ENCODE results near the gene GPER1.
"Not testable (repeated sequence)": the region's sequence is repeated elsewhere in the genome, so short reads cannot be mapped to it uniquely, and the experiment has no call there.

The GPER1 gene

DNA sequence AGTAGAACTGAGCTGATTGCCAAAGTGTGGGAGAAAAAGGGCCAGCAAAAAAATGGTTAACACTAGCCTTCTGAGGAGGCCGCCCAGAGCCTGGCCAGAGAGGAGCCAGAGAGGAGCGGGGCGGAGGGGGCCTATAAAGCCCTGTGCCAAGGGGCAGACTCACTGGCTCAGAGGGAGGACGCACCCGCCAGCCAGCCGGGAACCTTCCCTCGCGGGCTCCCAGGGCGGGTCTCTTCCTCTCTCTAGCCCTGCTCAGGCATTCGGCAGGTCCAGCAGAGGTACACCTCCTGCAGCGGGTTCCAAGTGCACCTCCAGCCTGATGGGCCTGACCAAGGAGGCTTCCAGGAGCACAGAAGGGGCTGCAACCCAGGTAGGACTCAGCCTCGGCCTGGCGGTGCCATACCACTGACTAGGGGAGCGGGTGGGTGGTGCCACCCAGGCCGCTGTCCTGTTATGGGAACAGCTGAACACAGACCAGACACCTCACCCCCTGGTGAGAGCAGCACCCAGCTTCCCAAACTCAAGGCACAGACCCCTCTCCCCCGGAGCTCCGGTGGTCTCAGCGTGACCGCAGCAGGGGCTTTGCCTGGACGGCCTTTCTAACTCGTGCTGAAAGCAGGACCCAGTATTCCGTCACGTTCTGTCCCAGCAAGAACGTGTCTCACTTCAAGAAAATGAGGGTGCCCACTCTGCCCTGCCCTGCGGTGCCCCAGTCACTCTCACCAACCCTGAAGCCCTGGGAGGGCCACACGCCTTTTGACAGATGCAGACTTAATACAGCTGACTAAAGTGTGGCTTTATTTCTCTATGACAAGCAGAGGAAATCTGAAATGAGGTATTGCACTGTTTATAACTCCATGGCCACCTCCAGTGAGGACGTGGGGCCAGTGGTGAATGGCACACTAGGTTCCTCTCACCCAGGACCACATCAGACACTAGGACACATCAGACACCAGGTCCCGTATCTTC, at the start of gene GPER1:
Gene GPER1, plus strand, starts transcription at position 162 of the 969 bp plus-strand sequence. CDS start 3,616 bp downstream, outside the sequence.
- no peak for DNase-seq

GRCh38 chr7:1040233-1040632, 47.7 kb upstream of the GPER1 start:
- not testable (repeated sequence) for DNase-seq

DNA sequence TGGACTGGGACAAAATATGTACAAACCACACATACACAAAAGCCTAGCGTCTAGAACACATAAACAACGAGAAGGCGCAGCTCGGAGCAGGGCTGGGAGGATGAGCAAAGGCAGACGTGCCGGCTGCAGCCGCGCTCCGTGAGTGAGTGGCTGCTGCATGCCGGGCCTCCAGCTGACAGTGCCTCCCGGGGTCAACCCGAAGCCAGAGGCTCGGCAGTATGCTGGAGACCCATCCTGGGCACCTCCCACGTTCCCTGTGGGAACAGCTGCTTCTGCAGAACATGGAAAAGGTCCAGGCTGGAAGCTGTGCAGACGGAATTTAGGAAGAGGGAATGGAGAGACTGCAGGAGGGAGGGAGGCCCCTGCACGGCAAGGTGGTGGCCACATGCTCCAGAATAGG, 47.1 kb upstream of the GPER1 start:
- no peak for DNase-seq

DNA sequence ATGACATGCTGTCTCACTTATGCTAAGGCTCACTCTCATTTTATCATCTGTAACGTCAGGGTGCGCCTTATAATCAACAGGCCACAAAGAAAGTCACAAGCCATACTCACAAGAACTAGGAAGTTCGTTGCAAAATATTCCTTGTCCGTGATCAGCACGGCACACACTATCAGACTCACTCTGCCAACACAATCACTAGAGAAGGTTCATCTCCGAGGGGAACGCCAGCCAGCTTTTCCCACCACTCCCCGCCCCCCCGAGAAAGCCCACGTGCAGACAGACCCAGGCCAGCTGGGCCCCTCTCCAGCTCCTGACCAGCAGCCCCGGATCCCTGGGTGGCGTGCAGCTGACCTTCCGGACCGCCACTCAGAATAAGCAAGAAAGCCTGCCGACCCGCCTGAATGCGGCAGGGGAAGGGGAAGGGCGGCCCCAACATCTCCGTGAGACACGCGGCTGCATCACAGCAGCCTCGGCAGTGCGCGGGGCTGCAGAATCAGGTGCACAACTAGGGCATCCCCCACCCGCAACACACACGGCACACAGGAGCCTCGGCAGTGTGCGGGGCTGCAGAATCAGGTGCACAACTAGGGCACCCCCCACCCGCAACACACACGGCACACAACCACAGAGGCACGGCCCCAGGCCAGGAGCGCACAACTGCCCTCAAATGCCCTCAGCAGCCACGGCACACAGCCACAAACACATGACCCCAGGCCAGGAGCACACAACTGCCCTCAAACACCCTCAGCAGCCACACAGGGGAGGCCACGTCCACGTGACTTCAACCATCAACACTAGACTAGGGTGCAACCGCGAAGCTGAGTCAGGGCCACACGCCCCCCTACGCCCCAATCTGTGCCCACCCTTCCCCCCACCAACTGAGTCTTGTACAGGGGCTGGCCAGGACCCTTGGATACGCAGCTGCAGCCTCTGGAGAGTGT, 46.1 kb upstream of the GPER1 start:
- DNase-seq: peak; percentile 37

DNA sequence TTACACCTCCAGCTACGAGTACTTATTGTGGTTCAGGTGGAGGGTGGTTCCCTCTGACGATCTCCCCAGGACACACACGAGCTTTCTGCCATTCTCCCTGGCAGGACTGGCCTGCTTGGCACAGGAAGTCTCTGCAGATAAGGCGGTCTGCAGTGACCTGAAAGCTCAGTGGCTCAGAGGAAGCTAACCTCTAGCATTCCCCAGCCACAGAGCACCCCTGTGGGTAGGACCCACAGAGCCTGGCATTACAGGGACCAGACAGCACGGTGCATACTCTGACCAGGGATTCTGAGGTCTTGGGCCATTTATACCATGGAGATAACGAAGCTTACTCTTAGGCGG, 45.5 kb upstream of the GPER1 start:
- no peak for DNase-seq

- DNase-seq: no peak
Measured at GRCh38 chr7:1043552-1044188, 44.2 kb upstream of the GPER1 start.

DNA sequence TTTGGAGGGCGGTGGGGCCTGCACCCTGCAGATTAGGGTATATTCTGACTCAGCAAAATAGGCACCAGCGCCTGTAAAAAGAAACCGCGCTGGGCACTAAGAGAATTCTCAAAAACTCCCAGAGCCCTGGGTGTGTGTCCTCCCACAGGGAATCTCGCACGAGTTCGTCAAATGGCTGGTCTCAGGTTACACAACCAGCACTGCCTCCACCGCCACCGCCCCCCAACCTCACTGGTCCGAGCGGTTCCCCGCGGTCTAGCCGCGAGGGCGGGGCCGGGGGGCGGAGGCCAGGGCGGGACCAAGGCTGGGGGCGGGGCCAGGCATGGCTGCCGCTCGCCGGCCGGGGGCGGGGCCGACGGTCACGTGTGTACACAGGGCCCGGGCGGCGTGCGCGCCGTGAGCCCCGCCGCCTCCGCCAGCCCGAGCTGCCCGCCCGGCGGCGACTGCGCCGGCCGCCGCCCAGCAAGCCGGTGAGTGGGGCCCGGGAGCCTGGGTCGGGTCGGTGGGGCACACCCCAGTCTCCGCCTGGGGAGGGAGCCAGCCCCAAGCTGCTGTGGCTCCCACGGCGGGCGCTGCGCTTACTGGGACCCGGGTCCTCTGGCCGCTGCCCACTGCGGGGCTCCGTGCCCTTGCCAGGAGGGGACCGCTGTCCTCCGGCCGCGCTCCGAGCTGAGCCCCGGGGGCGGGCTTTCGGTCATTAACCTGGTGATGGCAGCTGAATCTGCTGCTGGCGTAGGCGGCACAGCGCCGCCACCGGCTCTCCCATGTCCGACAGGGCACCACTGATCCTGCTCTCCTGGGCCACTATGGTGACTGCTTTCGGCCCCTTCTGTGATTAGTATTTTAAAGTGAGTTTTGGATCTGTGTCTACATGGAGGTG, 43.5 kb upstream of the GPER1 start, which contains the start of gene GPR146:
Gene GPR146, plus strand, starts transcription at position 358 of the 880 bp plus-strand sequence. CDS start 12,970 bp downstream, outside the sequence.
- DNase-seq: peak; percentile 92

DNA sequence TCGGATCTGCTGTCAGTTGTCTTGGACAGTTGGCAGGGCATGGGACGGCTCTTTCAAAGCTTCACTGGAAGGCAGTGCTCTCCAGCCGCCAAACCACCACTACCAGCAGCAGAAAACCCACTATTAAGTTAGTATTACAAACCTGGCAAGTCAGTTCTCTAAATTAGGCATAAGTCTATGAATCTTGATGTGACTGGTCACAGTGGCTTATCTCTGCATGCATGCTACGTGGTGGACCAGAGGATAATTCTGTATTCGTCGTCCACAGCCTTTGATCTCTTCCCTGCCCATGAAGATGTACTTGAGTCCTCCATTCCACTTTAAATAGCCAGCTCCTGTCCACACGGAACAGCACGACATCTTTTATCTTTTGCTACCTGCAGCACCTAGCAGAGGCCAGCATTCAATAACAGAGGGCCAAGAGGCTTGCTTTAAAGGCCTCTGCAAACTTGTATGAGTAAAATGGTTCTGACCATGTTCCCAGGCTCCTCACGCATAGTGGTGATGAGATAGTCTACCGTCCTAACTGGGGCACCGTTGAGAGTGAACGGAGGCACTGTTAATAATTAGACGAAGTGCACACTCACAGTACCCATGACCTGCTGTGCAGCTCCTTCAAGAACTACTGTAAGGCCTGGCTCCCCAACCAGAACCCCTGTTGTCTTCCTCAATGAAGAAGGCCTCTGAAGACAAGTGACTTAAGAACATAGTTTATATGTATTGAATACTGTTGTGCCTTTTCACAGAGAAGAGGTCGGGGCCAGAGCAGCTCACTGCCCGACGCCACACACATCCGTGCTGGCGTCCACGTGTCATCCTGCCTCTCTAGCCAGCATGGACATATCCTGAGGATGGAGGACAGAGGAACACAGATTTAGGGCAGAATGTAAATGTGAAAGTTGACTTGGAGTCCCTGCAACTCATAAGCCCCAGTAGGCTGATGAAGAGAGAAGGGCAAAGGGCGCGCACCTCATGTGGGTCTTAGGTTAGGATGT, 42.5 kb upstream of the GPER1 start:
- no peak for DNase-seq

GRCh38 chr7:1046722-1047679, 40.9 kb upstream of the GPER1 start:
- DNase-seq: peak; percentile 77

GRCh38 chr7:1049006-1049741, 38.7 kb upstream of the GPER1 start:
- no peak for DNase-seq

GRCh38 chr7:1049801-1050200, 38.1 kb upstream of the GPER1 start:
- no peak for DNase-seq

- DNase-seq: no peak
Measured at GRCh38 chr7:1050254-1050906, 37.5 kb upstream of the GPER1 start.

DNA sequence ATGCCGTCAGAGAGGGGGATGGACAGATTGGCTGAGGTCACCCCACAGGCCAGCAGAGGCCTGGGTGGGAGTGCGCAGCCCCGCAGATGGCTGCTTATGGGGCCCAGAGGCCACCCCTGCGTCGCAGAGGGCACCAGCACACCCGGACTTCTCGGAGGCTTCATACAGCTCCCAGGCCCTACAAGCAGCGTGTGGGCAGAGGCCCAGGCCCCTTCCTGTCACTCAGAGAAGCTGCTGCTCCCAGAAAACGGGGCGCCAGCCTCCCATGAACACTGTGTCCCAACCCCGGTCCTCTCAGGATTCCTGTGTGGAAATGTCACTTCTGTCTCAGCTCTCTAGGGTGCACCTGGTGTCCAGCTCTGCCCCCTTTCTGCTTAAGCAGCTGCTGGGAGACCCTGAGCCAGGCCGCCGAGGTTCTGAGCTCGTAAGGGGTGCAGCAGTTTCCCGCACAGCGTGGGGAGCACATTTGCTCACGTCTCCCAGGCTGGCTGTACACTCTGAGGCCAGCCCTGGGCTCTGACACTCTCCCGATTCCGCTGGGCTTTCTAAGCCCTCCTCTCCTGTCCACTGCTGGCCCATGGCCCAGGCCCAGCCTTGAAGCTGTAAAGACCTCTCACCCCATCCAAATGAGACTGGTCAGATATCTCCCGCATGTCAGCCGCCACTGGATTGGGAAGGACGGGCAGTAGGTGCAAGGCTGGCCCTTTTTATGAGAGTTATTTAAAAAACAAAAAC, 36.8 kb upstream of the GPER1 start:
- DNase-seq: no peak

DNA sequence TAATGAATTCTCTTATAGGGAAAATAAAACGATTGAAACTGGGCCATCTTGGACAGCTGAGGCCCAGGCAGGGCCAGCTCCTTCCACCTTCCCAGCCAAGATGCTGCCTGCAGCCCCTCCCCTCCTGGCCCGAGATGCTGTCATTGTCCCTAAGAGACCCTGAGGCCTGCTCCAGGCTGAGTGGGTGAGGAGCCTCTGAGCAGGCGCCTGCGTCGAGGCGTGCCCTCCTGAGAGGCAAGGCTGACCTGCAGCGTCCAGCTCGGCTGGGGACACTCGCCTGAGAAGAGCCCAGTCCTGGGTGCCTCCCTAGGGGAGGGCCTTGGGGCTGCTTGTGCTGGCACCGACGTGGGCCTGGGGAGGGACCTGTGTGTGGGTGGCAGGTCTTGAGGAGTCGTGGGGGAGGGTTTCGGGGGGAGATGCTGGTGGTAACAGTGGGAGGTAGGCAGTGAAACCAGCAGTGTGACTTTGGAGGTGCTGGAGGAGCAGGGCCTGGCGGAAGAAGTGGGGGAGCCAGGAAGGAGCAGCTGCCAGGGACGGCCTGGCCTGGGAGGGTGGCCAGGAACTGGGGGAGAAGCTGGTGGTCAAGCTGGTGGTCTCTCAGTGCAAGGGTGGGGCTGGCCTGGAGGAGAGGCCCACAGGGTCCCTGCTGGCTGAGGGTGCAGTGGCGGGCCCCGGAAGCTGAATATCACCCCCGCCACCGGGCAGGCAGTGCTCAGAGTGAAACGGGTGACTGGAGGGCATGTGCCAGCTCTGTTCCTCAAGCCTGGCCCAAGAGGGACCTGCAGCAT, 35.7 kb upstream of the GPER1 start:
- no peak for DNase-seq

DNA sequence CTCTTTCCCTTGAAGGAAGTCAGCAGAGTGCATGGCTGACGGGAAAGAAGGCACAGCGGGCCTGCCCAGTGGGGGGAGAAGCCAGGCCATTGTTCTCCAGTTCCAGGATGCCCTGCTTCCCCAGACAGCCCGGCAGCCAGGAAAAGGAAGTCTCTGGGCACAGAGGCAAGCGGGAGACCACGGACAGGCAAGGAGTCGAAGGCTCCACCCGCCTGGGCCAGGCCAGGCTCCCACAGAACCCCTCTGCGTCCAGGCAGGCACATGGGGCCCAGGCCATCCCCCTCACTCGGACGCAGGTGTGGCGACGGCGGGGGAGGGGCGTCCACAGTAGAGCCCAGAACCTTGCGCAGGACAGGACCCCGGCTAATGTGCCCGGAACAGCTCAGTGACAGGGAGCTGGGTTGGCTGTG, 34.9 kb upstream of the GPER1 start:
- DNase-seq: no peak

DNA sequence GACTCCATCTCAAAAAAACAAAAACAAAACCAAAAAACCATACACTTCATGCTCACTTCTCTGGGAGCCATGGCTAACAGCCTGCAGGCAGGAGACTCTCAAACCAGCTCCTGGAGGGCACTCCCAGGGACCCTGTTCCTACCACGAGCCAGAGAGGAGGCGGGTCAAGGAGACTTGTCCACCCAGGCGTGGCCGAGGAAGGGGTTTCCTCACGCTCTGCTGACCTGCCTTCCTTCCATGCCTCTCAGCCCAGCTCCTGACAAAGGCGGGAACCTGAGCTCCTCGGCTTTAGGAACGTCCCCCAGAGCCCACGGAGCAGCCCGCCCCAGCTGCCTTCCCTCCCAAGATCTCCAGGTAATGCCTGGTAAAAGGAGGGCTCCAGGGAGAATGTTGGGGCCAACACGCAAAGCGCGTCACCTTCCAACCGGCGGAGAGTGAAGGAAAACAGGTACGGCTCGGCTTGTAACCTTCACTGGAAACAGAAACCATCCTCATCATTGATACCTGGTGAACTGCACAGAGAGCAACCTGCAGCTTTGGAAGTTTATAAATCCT, 34.0 kb upstream of the GPER1 start:
- DNase-seq: no peak

Measured in CD4-positive, alpha-beta T cell treated with Interleukin-10 for 1 hour (primary cell).